Measurements from ENCODE around the gene PLEK.

The PLEK gene

GRCh38 chr2:68441179-68441993 is 76.3 kb downstream of the PLEK start:
- no peak overlapping the region for H3K4me3 ChIP-seq (ENCODE audit: low read depth, low read length)
- no peak overlapping the region for H3K27ac ChIP-seq (ENCODE audit: extremely low read depth, low read depth, low read length)
- no peaks in the 10 kb centered on the region for H3K9me3 ChIP-seq (ENCODE audit: control insufficient read depth, insufficient read depth, low read depth, low read length)
- no peaks in the 10 kb centered on the region for H3K36me3 ChIP-seq (ENCODE audit: control insufficient read depth in 2 of 2, insufficient read depth in 1 of 2, low read length in 2 of 2)
- CTCF ChIA-PET = interaction anchor here (0.6 to 4.0 kb wide), 50 partner anchors 9 to 515 kb away, joined by 3 to 30 read pairs (median 3); partner anchors contain the start of gene PLEK
- peaks cover 2% of the 10 kb centered on the region; the same call in 1 of the 2 replicates for H3K4me1 ChIP-seq (ENCODE audit: control insufficient read depth, insufficient read depth, low read length)
- POLR2A ChIA-PET = interaction anchor here (1.6 kb wide), 1 partner anchor 25 kb away, joined by 3 read pairs; the partner anchor contains the start of genes APLF and FBXO48
- TF ChIP-seq ZNF169 (tag by site-specific recombination; IDR thresholded peaks at IDR 0.05) = no peak
- TF ChIP-seq, protein P1, sequence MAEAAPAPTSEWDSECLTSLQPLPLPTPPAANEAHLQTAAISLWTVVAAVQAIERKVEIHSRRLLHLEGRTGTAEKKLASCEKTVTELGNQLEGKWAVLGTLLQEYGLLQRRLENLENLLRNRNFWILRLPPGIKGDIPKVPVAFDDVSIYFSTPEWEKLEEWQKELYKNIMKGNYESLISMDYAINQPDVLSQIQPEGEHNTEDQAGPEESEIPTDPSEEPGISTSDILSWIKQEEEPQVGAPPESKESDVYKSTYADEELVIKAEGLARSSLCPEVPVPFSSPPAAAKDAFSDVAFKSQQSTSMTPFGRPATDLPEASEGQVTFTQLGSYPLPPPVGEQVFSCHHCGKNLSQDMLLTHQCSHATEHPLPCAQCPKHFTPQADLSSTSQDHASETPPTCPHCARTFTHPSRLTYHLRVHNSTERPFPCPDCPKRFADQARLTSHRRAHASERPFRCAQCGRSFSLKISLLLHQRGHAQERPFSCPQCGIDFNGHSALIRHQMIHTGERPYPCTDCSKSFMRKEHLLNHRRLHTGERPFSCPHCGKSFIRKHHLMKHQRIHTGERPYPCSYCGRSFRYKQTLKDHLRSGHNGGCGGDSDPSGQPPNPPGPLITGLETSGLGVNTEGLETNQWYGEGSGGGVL (tag by site-specific recombination; IDR thresholded peaks at IDR 0.05) = no peak
- TF ChIP-seq, protein P2, sequence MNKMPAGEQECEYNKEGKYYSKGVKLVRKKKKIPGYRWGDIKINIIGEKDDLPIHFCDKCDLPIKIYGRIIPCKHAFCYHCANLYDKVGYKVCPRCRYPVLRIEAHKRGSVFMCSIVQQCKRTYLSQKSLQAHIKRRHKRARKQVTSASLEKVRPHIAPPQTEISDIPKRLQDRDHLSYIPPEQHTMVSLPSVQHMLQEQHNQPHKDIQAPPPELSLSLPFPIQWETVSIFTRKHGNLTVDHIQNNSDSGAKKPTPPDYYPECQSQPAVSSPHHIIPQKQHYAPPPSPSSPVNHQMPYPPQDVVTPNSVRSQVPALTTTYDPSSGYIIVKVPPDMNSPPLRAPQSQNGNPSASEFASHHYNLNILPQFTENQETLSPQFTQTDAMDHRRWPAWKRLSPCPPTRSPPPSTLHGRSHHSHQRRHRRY (tag by site-specific recombination; IDR thresholded peaks at IDR 0.05) = no peak
- no peak for TF ChIP-seq ZNF157 (tag by site-specific recombination; IDR thresholded peaks at IDR 0.05)
- no peak for TF ChIP-seq PRDM2 (tag by site-specific recombination; IDR thresholded peaks at IDR 0.05; ENCODE audit: borderline replicate concordance)
- no peak for TF ChIP-seq ZNF19 (tag by site-specific recombination; IDR thresholded peaks at IDR 0.05; ENCODE audit: low read depth)
- no peak for TF ChIP-seq YY1 (tag by site-specific recombination; IDR thresholded peaks at IDR 0.05)
- TF ChIP-seq, protein P3, sequence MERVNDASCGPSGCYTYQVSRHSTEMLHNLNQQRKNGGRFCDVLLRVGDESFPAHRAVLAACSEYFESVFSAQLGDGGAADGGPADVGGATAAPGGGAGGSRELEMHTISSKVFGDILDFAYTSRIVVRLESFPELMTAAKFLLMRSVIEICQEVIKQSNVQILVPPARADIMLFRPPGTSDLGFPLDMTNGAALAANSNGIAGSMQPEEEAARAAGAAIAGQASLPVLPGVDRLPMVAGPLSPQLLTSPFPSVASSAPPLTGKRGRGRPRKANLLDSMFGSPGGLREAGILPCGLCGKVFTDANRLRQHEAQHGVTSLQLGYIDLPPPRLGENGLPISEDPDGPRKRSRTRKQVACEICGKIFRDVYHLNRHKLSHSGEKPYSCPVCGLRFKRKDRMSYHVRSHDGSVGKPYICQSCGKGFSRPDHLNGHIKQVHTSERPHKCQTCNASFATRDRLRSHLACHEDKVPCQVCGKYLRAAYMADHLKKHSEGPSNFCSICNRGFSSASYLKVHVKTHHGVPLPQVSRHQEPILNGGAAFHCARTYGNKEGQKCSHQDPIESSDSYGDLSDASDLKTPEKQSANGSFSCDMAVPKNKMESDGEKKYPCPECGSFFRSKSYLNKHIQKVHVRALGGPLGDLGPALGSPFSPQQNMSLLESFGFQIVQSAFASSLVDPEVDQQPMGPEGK (tag by site-specific recombination; IDR thresholded peaks at IDR 0.05) = no peak
- no peak for TF ChIP-seq ZNF670 (tag by site-specific recombination; IDR thresholded peaks at IDR 0.05; ENCODE audit: low read depth)
- TF ChIP-seq ZFP69B (tag by site-specific recombination; IDR thresholded peaks at IDR 0.05) = no peak
- no peak for TF ChIP-seq ZNF610 (tag by site-specific recombination; IDR thresholded peaks at IDR 0.05; ENCODE audit: borderline replicate concordance)
- no peak for TF ChIP-seq KLF10 (tag by site-specific recombination; IDR thresholded peaks at IDR 0.05)
- 0 out of 2 replicates have a peak, but pooled peaks have one; percentile 17 for TF ChIP-seq ZBTB17 (tag by site-specific recombination; IDR thresholded peaks at IDR 0.05)
- TF ChIP-seq ZNF660 (tag by site-specific recombination; IDR thresholded peaks at IDR 0.05) = peak; percentile 39; the same call in 1 of the 2 replicates
- no peak for TF ChIP-seq ZNF768 (tag by site-specific recombination; IDR thresholded peaks at IDR 0.05)
- TF ChIP-seq ZNF2 (tag by site-specific recombination; IDR thresholded peaks at IDR 0.05) = no peak
- no peak for TF ChIP-seq ZNF843 (tag by site-specific recombination; IDR thresholded peaks at IDR 0.05)
- TF ChIP-seq ZNF654 (tag by site-specific recombination; IDR thresholded peaks at IDR 0.05; ENCODE audit: low read depth) = peak; percentile 84
- no peak for TF ChIP-seq ZNF48 (tag by site-specific recombination; IDR thresholded peaks at IDR 0.05)
- TF ChIP-seq KLF8 (tag by site-specific recombination; IDR thresholded peaks at IDR 0.05) = no peak
- TF ChIP-seq ZNF677 (tag by site-specific recombination; IDR thresholded peaks at IDR 0.05) = no peak
- no peak for TF ChIP-seq PRDM6 (tag by site-specific recombination; IDR thresholded peaks at IDR 0.05)
- no peak for TF ChIP-seq SETDB1 (IDR thresholded peaks at IDR 0.05; ENCODE audit: insufficient read length, low read length)
- no peak for TF ChIP-seq HOXC10 (CRISPR knock-in tag; IDR thresholded peaks at IDR 0.05)
- no peak for TF ChIP-seq ZNF335 (tag by site-specific recombination; conservative IDR thresholded peaks at IDR 0.05)

Data from HEK293 (cell line).